Measurements from ENCODE around the gene FBXL2.

DNA sequence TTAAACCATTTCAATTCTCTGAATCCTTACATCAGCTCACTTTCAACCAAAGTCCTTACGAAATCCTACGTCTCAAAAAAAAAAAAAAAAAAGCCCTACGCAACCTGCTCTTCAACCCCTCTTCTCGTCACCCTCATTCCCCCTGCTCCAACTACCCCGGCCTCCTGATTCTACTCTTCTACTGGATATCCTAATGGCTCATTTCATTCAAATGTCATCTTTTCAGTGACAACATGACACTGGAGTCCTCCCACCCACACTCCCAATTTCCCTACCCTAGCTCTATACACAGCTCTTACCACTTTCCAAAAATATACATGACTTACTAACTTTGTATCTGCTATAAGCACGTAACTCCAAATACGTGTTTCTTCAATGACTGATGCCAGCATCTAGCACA, 151.5 kb downstream of the FBXL2 start:
- no peak for TF ChIP-seq POLR2AphosphoS5 (IDR thresholded peaks at IDR 0.05)
- TF ChIP-seq, protein P1, sequence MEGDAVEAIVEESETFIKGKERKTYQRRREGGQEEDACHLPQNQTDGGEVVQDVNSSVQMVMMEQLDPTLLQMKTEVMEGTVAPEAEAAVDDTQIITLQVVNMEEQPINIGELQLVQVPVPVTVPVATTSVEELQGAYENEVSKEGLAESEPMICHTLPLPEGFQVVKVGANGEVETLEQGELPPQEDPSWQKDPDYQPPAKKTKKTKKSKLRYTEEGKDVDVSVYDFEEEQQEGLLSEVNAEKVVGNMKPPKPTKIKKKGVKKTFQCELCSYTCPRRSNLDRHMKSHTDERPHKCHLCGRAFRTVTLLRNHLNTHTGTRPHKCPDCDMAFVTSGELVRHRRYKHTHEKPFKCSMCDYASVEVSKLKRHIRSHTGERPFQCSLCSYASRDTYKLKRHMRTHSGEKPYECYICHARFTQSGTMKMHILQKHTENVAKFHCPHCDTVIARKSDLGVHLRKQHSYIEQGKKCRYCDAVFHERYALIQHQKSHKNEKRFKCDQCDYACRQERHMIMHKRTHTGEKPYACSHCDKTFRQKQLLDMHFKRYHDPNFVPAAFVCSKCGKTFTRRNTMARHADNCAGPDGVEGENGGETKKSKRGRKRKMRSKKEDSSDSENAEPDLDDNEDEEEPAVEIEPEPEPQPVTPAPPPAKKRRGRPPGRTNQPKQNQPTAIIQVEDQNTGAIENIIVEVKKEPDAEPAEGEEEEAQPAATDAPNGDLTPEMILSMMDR (IDR thresholded peaks at IDR 0.05), result no peak

Measured in breast epithelium (tissue), 3 donors.